ENCODE results near the gene PRRT3. TPM values are rescaled to one million over a fixed set of nuclear protein-coding genes. Genes with fewer than 3 reads are reported as not detected.
A peak's percentile ranks its signal among the peaks of the same experiment; 100 is the strongest.

PRRT3 gene
- total RNA-seq, 1 experiment from 2014 or later = 19.5 TPM

DNA sequence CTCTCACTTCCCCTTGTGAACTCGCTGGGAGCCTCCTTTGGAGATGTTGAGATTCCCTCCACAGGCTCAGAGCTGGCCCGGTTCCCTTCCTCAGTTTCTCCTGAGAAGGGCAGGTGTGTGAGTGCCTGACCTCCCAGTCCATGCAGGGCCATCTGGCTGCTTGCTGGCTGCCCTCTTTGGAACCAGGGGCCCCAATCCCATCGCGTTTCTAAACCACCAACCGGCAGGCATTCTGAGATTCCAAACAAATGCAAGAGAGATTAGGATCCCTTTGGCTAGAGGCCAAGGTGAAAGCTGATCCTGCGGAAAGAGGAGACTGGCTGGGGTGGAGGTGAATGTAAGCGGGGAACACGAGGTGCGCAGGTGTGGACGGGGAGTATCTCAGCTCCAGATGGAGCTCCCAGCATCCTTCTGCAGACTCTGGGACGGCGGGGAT lies 2.9 kb upstream of the PRRT3 start:
- Histone ChIP-seq H2BK120ac (ENCODE audit: low read depth, low read length, poor library complexity, severe bottlenecking) (no peak overlapping the region), H2AFZ (ENCODE audit: low read length) (no peak overlapping the region)

More for the DNA sequence above, 2.9 kb upstream of the PRRT3 start:
- H3K9me3 ChIP-seq (ENCODE audit: control insufficient read depth, low read depth, low read length) = no peaks in the 10 kb centered on the region
- WGBS (ENCODE audit: extremely low coverage, insufficient read length, low lambda C conversion rate) = no CpG with 5 or more reads among the region's 12 CpGs
- H4K20me1 ChIP-seq (ENCODE audit: control insufficient read depth, insufficient read depth, insufficient read length) = no peaks in the 10 kb centered on the region
- peak; percentile 71 for DNase-seq
- Mint-ChIP-seq H3K27ac (peak overlapping the region; percentile 8 to 65 (median 34); a peak in 3 of 7 replicates), H3K4me1 (peaks cover 27 to 37% of the 10 kb centered on the region in 2 experiments), H3K36me3 (ENCODE audit: insufficient read depth in 1 of 3, low read depth in 3 of 3) (no peaks in the 10 kb centered on the region), H3K9me3 (no peaks in the 10 kb centered on the region), H3K27me3 (ENCODE audit: low read depth) (peaks cover 51% of the 10 kb centered on the region), H3K4me3 (peak overlapping the region; percentile 12 to 61; a peak in 3 of 5 replicates)
- no peak overlapping the region for H4K8ac ChIP-seq (replicated peaks; ENCODE audit: insufficient read length, low read depth, low read length)
- no peak overlapping the region for H3K23ac ChIP-seq (ENCODE audit: insufficient read length, low read depth, low read length)
- no peaks in the 10 kb centered on the region for H3K79me2 ChIP-seq (ENCODE audit: insufficient read depth, low read length)
- no peak overlapping the region for H3K18ac ChIP-seq (ENCODE audit: insufficient read length, low read depth, low read length)
- H2BK15ac ChIP-seq (ENCODE audit: low read depth, low read length) = no peak overlapping the region
- H2BK5ac ChIP-seq (ENCODE audit: insufficient read length, low read length) = no peak overlapping the region
- no peak overlapping the region for H3T11ph ChIP-seq (ENCODE audit: low read length)
- no peak overlapping the region for H3K56ac ChIP-seq (ENCODE audit: insufficient read length, low read depth, low read length)
- no peak overlapping the region for H3K4me2 ChIP-seq (ENCODE audit: insufficient read depth, insufficient read length, low read length)
- H3K4me1 ChIP-seq (ENCODE audit: insufficient read depth, low read length) = peaks cover 3% of the 10 kb centered on the region; the same call in 1 of the 2 replicates
- H2AK5ac ChIP-seq (ENCODE audit: insufficient read length, low read length) = no peak overlapping the region
- no peak overlapping the region for H3K27ac ChIP-seq (ENCODE audit: insufficient read length, low read depth, low read length)
- no peak overlapping the region for H2BK12ac ChIP-seq (ENCODE audit: insufficient read length, low read depth, low read length)
- no peak overlapping the region for H4K91ac ChIP-seq (ENCODE audit: insufficient read length, low read depth, low read length)
- H3K79me1 ChIP-seq (ENCODE audit: insufficient read depth, low read depth, low read length, poor library complexity, severe bottlenecking) = no peaks in the 10 kb centered on the region
- TF ChIP-seq, protein P1, sequence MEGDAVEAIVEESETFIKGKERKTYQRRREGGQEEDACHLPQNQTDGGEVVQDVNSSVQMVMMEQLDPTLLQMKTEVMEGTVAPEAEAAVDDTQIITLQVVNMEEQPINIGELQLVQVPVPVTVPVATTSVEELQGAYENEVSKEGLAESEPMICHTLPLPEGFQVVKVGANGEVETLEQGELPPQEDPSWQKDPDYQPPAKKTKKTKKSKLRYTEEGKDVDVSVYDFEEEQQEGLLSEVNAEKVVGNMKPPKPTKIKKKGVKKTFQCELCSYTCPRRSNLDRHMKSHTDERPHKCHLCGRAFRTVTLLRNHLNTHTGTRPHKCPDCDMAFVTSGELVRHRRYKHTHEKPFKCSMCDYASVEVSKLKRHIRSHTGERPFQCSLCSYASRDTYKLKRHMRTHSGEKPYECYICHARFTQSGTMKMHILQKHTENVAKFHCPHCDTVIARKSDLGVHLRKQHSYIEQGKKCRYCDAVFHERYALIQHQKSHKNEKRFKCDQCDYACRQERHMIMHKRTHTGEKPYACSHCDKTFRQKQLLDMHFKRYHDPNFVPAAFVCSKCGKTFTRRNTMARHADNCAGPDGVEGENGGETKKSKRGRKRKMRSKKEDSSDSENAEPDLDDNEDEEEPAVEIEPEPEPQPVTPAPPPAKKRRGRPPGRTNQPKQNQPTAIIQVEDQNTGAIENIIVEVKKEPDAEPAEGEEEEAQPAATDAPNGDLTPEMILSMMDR (conservative IDR thresholded peaks at IDR 0.05) = no peak
- H3K14ac ChIP-seq (ENCODE audit: insufficient read depth, low read length) = no peak overlapping the region
- H4K5ac ChIP-seq (ENCODE audit: insufficient read length, low read depth, low read length) = no peak overlapping the region
- no peaks in the 10 kb centered on the region; the same call in 1 of the 2 replicates for H3K27me3 ChIP-seq (ENCODE audit: insufficient read depth, low read length)
- no peak overlapping the region for H2BK20ac ChIP-seq (ENCODE audit: low read depth, low read length, poor library complexity, severe bottlenecking)
- no peak overlapping the region for H3K9ac ChIP-seq (ENCODE audit: extremely low read depth, insufficient read length, low read length)
- H3K23me2 ChIP-seq (ENCODE audit: insufficient read length, low read depth, low read length, poor library complexity, severe bottlenecking) = peaks cover 6% of the 10 kb centered on the region
- no peak overlapping the region for H3K4ac ChIP-seq (ENCODE audit: low read depth, low read length)

Measured in H9 (cell line).